Suprapubic skin (tissue), 4 donors: ENCODE measurements around the gene MYO5B. TPM values are rescaled to one million over a fixed set of nuclear protein-coding genes. Genes with fewer than 3 reads are reported as not detected.

ENCODE experiments used
- DNase-seq, 2 donors: peaks; one replicate each; pipeline ENCODE4 v3.0.0-alpha.2; 2019; ENCODE audit warnings: low spot score in 2 of 2
- H3K27ac ChIP-seq: fragments of 200-600 bp; sonication (generic); one replicate; pipeline ENCODE4 v1.5.1; 2019
- H3K27me3 ChIP-seq: fragments of 200-600 bp; sonication (generic); one replicate; pipeline ENCODE4 v1.5.1; 2019
- H3K36me3 ChIP-seq: fragments of 200-600 bp; sonication (generic); one replicate; pipeline ENCODE4 v1.5.1; 2019
- H3K4me1 ChIP-seq: fragments of 200-600 bp; sonication (generic); one replicate; pipeline ENCODE4 v1.5.1; 2019
- H3K4me3 ChIP-seq: fragments of 200-600 bp; sonication (generic); one replicate; pipeline ENCODE4 v1.5.1; 2019; ENCODE audit warnings: mild to moderate bottlenecking
- H3K9me3 ChIP-seq: fragments of 200-600 bp; sonication (generic); one replicate; pipeline ENCODE4 v1.5.1; 2019
- EP300 ChIP-seq: sonication (generic); formaldehyde crosslinking; IDR thresholded peaks from one replicate; pipeline ENCODE4 v1.6.1; 2017; ENCODE audit warnings: antibody characterized with exemption
- POLR2A ChIP-seq, 2 donors: fragments of 450-650 bp; IDR thresholded peaks; one replicate each; pipeline ENCODE4 v1.6.1; 2017; ENCODE audit warnings: antibody characterized with exemption in 2 of 2, mild to moderate bottlenecking in 2 of 2, moderate library complexity in 2 of 2
- POLR2AphosphoS5 ChIP-seq, 3 donors: sonication (generic); formaldehyde crosslinking; IDR thresholded peaks; one replicate each; pipeline ENCODE4 v1.6.1; 2017; ENCODE audit warnings: antibody characterized with exemption in 3 of 3
- WGBS: methylation state at CpG from one replicate; pipeline ENCODE4 v1.1.5; 2018; 5-methylcytosine and 5-hydroxymethylcytosine counted together
- total RNA-seq, 4 donors: library from RNA; depleted of rRNA; stranded (reverse); fragments of >200 nt; gene quantifications; one replicate each; pipeline ENCODE4 v1.1.0, GENCODE V29; 2016
- TF ChIP-seq, protein P1 (sequence below), 2 donors: fragments of 200-600 bp in 1 of 2; fragments of 450-650 bp in 1 of 2; sonication (generic) in 1 of 2; IDR thresholded peaks; one replicate each; pipeline ENCODE4 v1.5.1; 2016 to 2019; ENCODE audit warnings: antibody characterized with exemption in 2 of 2, mild to moderate bottlenecking in 1 of 2, moderate library complexity in 1 of 2

The MYO5B gene
- total RNA-seq, 4 donors from 2014 or later: 30.3 to 44.4 (median 40.7) TPM

- Histone ChIP-seq H3K9me3 (no peaks in the 10 kb centered on the region), H3K4me1 (peaks cover 3% of the 10 kb centered on the region), H3K27me3 (peaks cover 5% of the 10 kb centered on the region), H3K36me3 (no peaks in the 10 kb centered on the region), H3K4me3 (no peak overlapping the region), H3K27ac (no peak overlapping the region)
- TF ChIP-seq, protein P1, sequence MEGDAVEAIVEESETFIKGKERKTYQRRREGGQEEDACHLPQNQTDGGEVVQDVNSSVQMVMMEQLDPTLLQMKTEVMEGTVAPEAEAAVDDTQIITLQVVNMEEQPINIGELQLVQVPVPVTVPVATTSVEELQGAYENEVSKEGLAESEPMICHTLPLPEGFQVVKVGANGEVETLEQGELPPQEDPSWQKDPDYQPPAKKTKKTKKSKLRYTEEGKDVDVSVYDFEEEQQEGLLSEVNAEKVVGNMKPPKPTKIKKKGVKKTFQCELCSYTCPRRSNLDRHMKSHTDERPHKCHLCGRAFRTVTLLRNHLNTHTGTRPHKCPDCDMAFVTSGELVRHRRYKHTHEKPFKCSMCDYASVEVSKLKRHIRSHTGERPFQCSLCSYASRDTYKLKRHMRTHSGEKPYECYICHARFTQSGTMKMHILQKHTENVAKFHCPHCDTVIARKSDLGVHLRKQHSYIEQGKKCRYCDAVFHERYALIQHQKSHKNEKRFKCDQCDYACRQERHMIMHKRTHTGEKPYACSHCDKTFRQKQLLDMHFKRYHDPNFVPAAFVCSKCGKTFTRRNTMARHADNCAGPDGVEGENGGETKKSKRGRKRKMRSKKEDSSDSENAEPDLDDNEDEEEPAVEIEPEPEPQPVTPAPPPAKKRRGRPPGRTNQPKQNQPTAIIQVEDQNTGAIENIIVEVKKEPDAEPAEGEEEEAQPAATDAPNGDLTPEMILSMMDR (IDR thresholded peaks at IDR 0.05): no peak
- no peak for TF ChIP-seq POLR2A (IDR thresholded peaks at IDR 0.05)
- no peak for TF ChIP-seq POLR2AphosphoS5 (IDR thresholded peaks at IDR 0.05)
- 94% methylated on average over 8 of the region's 8 CpGs for WGBS
- DNase-seq: no peak
Observed at GRCh38 chr18:49850636-49851035, 344.3 kb downstream of the MYO5B start.

- Histone ChIP-seq H3K36me3 (no peaks in the 10 kb centered on the region), H3K4me1 (peaks cover 3% of the 10 kb centered on the region), H3K4me3 (no peak overlapping the region), H3K9me3 (no peaks in the 10 kb centered on the region), H3K27me3 (peaks cover 5% of the 10 kb centered on the region), H3K27ac (no peak overlapping the region)
- TF ChIP-seq, protein P1 (IDR thresholded peaks at IDR 0.05): no peak
- TF ChIP-seq POLR2AphosphoS5 (IDR thresholded peaks at IDR 0.05): no peak
- TF ChIP-seq EP300: no peak
- no peak for TF ChIP-seq POLR2A (IDR thresholded peaks at IDR 0.05)
- DNase-seq: no peak
- 52% methylated on average over 8 of the region's 14 CpGs for WGBS
Observed at GRCh38 chr18:49849331-49850217, 345.4 kb downstream of the MYO5B start.

- Histone ChIP-seq H3K36me3 (no peaks in the 10 kb centered on the region), H3K4me3 (no peak overlapping the region), H3K27ac (no peak overlapping the region), H3K4me1 (peaks cover 3% of the 10 kb centered on the region), H3K27me3 (peaks cover 5% of the 10 kb centered on the region), H3K9me3 (no peaks in the 10 kb centered on the region)
- WGBS: 79% methylated on average over 4 of the region's 4 CpGs
- no peak for DNase-seq
- no peak for TF ChIP-seq POLR2AphosphoS5 (IDR thresholded peaks at IDR 0.05)
- no peak for TF ChIP-seq EP300
Observed at GRCh38 chr18:49848115-49848514, 346.8 kb downstream of the MYO5B start.

- WGBS: 96% methylated on average over 7 of the region's 8 CpGs
- H3K27ac ChIP-seq: no peak overlapping the region
- H3K9me3 ChIP-seq: no peaks in the 10 kb centered on the region
- TF ChIP-seq POLR2AphosphoS5 (IDR thresholded peaks at IDR 0.05) (no peak), POLR2A (IDR thresholded peaks at IDR 0.05) (no peak), EP300 (no peak)
- TF ChIP-seq, protein P1 (IDR thresholded peaks at IDR 0.05): no peak
- peaks cover 3% of the 10 kb centered on the region for H3K4me1 ChIP-seq
- DNase-seq: no peak
- no peaks in the 10 kb centered on the region for H3K36me3 ChIP-seq
- H3K4me3 ChIP-seq: no peak overlapping the region
- H3K27me3 ChIP-seq: peaks cover 5% of the 10 kb centered on the region
Observed at GRCh38 chr18:49847524-49847923, 347.4 kb downstream of the MYO5B start.

DNA sequence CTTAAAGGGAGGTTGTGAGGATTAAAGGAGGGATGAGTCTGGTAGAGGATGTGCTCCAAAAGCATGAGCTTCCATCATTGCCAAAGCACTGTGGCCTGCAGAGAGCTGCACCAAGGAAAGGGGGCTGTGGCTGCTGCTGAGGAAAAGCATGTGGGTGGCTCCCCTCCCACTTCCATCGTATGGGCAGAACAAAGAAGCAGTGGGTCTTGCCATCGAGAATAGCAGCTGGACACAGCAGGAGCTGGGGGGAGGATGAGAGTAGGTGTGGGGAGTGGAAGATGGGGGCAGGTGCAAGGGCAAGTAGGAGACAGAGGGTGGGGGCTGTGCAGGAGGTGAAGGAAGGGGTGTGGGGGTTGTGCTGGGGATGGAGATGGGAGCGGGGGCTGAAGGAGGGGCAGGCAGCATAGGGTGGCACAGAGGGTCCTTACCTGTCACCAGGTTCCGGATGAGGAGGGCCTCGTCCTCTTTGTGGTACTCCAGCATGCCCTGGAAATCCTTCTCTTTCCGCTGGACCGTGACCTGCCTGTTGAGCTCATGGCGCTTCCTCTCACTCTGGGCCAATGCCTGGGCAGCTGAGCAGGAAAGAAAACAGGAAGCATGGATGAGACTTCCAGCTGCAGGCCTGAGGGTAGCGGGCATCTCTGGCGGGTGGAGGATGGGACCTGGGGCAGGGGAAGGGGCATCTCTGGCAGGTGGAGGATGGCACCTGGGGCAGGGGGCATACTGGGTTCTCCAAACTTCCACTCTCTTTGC lies 348.1 kb downstream of the MYO5B start:
- no peaks in the 10 kb centered on the region for H3K36me3 ChIP-seq
- no peak overlapping the region for H3K27ac ChIP-seq
- peaks cover 3% of the 10 kb centered on the region for H3K4me1 ChIP-seq
- no peak overlapping the region for H3K4me3 ChIP-seq
- WGBS: 63% methylated on average over 9 of the region's 10 CpGs
- no peak for DNase-seq
- peaks cover 5% of the 10 kb centered on the region for H3K27me3 ChIP-seq
- no peak for TF ChIP-seq POLR2A (IDR thresholded peaks at IDR 0.05)
- TF ChIP-seq, protein P1 (IDR thresholded peaks at IDR 0.05): no peak
- no peak for TF ChIP-seq POLR2AphosphoS5 (IDR thresholded peaks at IDR 0.05)
- TF ChIP-seq EP300: no peak
- no peaks in the 10 kb centered on the region for H3K9me3 ChIP-seq
